ENCODE data around the gene ERRFI1. TPM values are rescaled to one million over a fixed set of nuclear protein-coding genes. Genes with fewer than 3 reads are reported as not detected.

The ERRFI1 gene
- 10 to 100 TPM; 61.4 to 72.5 TPM for total RNA-seq
- polyA plus RNA-seq (2013, experiment 1 of 2): 49.4 TPM
- polyA plus RNA-seq (2013, experiment 2 of 2): 46.4 TPM
- long read RNA-seq, experiment 1, transcript ERRFI1-201 (4 exons, 3,104 nt): major isoform, 9 of 22 reads
- long read RNA-seq, experiment 1, partial matches to known transcripts: 0 of 22 reads
- long read RNA-seq, experiment 1, other reads (novel, unspliced or antisense): 13 of 22 reads
- long read RNA-seq, experiment 2, transcript ERRFI1-201 (4 exons, 3,104 nt): major isoform, 186 of 253 reads
- long read RNA-seq, experiment 2, transcript ERRFI1-205 (4 exons, 787 nt): minor isoform, 27 of 253 reads
- long read RNA-seq, experiment 2, partial matches to known transcripts: 21 of 253 reads
- long read RNA-seq, experiment 2, other reads (novel, unspliced or antisense): 18 of 253 reads
- long read RNA-seq, experiment 3, transcript ERRFI1-201 (4 exons, 3,104 nt): major isoform, 67 of 94 reads
- long read RNA-seq, experiment 3, partial matches to known transcripts: 8 of 94 reads
- long read RNA-seq, experiment 3, other reads (novel, unspliced or antisense): 14 of 94 reads
- long read RNA-seq, experiment 4, partial matches to known transcripts: 0 of 21 reads
- long read RNA-seq, experiment 4, other reads (novel, unspliced or antisense): 21 of 21 reads

- WGBS, 2 experiments (ENCODE audit: insufficient coverage in 1 of 2, insufficient read length in 1 of 2): 5 to 11% methylated on average over 42 to 98 of the region's 98 CpGs
- Mint-ChIP-seq H3K36me3 (ENCODE audit: low read depth) (peaks cover 5% of the 10 kb centered on the region), H3K27me3 (ENCODE audit: insufficient read depth) (no peaks in the 10 kb centered on the region), H3K4me1 (peaks cover 54% of the 10 kb centered on the region), H3K27ac (peak within 1 kb of the TSS; percentile 94), H3K4me3 (peak within 1 kb of the TSS; percentile 85), H3K9me3 (no peaks in the 10 kb centered on the region)
- H3K4me3 ChIP-seq (ENCODE audit: low read length): peak within 1 kb of the TSS; percentile 97
- H3K9me3 ChIP-seq (ENCODE audit: control insufficient read depth, low read length): no peaks in the 10 kb centered on the region
- H3K27me3 ChIP-seq (ENCODE audit: control insufficient read depth, insufficient read depth, low read length, poor library complexity, severe bottlenecking): no peaks in the 10 kb centered on the region
- peaks cover 5% of the 10 kb centered on the region for H3K36me3 ChIP-seq (ENCODE audit: control insufficient read depth, insufficient read depth, low read length)
- H3K4me1 ChIP-seq (ENCODE audit: control insufficient read depth, insufficient read depth, low read length): peaks cover 3% of the 10 kb centered on the region
- peak within 1 kb of the TSS; percentile 78 for H3K27ac ChIP-seq (ENCODE audit: low read depth, low read length)
- no peak for TF ChIP-seq CTCF (conservative IDR thresholded peaks at IDR 0.05)
- H3K9ac ChIP-seq (ENCODE audit: extremely low read depth, low read length, poor library complexity, severe bottlenecking): peak within 1 kb of the TSS; percentile 86
- peak; percentile 97 for DNase-seq
Measured at GRCh38 chr1:8026153-8026975, at the start of gene ERRFI1. Gene ERRFI1 (minus strand): TSS chr1:8026309. CDS start chr1:8015619, 10,690 bp downstream.

GRCh38 chr1:8075511-8076051, 49.5 kb upstream of the ERRFI1 start:
- no peaks in the 10 kb centered on the region for H3K27me3 ChIP-seq (ENCODE audit: control insufficient read depth, insufficient read depth, low read length, poor library complexity, severe bottlenecking)
- 82 to 83% methylated on average over 10 of the region's 10 CpGs for WGBS, 2 experiments (ENCODE audit: insufficient coverage in 1 of 2, insufficient read length in 1 of 2)
- H3K9me3 ChIP-seq (ENCODE audit: control insufficient read depth, low read length): no peaks in the 10 kb centered on the region
- no peak overlapping the region for H3K4me3 Mint-ChIP-seq
- peaks cover 13% of the 10 kb centered on the region for H3K4me1 ChIP-seq (ENCODE audit: control insufficient read depth, insufficient read depth, low read length)
- DNase-seq: no peak
- TF ChIP-seq CTCF (conservative IDR thresholded peaks at IDR 0.05): no peak
- H3K4me3 ChIP-seq (ENCODE audit: low read length): no peak overlapping the region
- no peak overlapping the region for H3K27ac Mint-ChIP-seq
- no peaks in the 10 kb centered on the region for H3K27me3 Mint-ChIP-seq (ENCODE audit: insufficient read depth)
- peaks cover 38% of the 10 kb centered on the region for H3K4me1 Mint-ChIP-seq
- no peaks in the 10 kb centered on the region for H3K36me3 ChIP-seq (ENCODE audit: control insufficient read depth, insufficient read depth, low read length)
- H3K27ac ChIP-seq (ENCODE audit: low read depth, low read length): no peak overlapping the region
- no peak overlapping the region for H3K9ac ChIP-seq (ENCODE audit: extremely low read depth, low read length, poor library complexity, severe bottlenecking)
- H3K9me3 Mint-ChIP-seq: no peaks in the 10 kb centered on the region
- H3K36me3 Mint-ChIP-seq (ENCODE audit: low read depth): no peaks in the 10 kb centered on the region
